HG03575 (cell line): ENCODE data around the gene SLX9.

ENCODE experiments used
- ATAC-seq: cut with Tn5 transposase; IDR thresholded peaks from one replicate; pipeline ENCODE4 v1.9.1; 2021; ENCODE audit not compliant: unreplicated experiment, insufficient number of reproducible peaks, low FRiP score; ENCODE audit errors: extremely low read depth

Gene SLX9

DNA sequence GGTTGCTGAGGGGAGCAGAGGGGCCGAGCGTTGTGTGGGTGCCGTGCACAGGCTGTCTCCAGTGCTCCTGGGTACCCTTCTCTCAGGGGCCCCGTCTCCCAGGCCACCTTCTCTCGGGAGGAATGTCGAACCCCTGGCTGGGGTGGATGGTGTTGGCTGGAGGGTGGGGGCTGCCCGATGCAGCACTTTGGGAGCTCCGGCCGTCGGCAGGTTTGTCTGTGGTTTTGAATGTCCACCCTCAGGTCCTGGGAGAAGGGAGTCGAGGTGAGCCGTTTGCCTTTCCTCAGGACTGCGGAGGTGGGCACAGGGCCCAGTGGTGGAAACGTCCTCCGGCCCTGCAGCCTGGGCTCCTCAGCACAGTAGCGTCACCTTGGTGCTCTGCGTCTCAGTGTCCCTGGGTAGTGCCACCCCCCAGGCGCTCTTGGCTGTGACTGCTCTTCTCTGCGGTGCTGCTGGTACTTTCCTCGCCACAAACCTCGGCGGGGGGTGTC, 14.5 kb downstream of the SLX9 start:
- ATAC-seq: no peak

DNA sequence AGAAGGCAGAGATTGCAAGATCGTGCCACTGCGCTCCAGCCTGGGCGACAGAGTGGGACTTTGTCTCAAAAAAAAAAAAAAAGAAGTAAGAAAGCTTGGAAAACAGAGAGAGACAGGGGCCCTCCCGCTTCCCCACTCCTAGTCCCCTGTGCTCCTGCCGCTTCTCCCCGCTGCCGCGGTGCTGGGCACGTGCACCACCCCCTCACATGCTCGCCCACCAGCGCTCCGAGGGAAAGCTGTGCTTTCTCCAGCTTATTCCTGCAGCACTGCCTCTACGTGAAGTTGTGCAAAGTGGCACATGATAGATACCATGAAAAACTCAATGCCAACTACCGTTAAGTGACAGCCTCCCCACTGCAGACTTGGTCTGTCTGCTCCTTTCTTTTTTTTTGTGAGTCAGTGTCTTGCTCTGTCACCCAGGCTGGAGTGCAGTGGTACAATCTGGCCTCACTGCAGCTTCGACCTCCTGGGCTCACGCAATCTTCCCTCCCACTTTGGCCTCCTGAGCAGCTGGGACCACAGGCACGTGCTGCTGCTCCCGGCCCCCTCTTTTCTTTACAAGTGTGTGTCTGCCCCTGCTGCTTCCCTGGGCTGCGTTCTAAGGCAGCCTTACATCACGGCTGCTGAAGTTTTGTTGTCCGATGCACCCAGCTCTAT, 15.4 kb downstream of the SLX9 start:
- ATAC-seq: no peak

DNA sequence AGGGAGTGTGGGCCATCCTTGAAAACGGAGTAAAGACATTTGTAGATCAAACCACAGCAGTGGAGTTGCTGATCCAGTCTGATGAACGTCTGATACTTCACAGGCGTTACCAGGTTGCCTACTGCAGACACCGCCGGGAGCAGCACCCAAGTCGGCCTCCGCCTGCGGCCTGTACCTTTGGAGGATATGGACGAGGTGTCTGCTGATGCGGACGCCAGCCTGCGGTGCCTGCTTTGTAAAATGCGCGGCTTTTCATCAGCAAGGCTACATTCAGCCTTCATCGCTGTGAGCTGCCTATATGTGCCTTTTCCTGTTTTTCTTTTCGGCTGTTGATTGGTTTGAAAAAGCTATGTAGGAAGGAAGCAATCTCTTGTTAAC, 16.0 kb downstream of the SLX9 start:
- no peak for ATAC-seq

DNA sequence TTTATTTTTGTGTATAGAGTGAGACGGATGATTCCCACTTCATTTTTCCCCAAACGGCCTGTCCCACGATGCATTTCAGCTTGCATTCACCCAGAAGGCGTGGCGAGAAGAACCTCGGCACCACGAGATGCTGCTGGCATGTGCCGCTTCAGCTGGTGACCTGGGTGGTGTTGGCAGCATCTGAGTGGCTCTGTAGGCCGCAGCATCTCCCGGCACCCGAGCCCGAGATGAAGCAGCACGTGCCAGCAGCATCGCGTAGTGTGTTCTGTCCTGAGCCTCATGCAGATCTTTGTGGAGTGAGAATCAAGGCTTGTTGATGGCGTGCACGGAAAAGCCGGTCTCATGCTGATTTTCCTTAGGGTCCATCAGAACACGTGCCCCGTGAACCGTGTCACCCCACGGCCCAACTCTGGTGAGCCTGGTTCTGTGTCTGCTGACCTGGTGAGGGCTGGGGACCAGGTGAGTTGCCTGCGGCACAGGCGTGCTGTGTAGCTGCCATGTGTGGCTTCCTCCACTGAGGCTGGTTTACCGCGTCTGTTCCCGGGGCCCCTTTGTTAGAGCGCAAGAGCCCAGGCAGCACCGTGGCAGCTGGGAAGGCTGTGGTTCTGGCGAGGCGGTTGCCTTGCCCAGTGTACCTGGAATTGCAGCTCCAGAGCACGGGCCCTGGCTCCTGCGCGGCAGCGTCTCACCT, 16.7 kb downstream of the SLX9 start:
- no peak for ATAC-seq

DNA sequence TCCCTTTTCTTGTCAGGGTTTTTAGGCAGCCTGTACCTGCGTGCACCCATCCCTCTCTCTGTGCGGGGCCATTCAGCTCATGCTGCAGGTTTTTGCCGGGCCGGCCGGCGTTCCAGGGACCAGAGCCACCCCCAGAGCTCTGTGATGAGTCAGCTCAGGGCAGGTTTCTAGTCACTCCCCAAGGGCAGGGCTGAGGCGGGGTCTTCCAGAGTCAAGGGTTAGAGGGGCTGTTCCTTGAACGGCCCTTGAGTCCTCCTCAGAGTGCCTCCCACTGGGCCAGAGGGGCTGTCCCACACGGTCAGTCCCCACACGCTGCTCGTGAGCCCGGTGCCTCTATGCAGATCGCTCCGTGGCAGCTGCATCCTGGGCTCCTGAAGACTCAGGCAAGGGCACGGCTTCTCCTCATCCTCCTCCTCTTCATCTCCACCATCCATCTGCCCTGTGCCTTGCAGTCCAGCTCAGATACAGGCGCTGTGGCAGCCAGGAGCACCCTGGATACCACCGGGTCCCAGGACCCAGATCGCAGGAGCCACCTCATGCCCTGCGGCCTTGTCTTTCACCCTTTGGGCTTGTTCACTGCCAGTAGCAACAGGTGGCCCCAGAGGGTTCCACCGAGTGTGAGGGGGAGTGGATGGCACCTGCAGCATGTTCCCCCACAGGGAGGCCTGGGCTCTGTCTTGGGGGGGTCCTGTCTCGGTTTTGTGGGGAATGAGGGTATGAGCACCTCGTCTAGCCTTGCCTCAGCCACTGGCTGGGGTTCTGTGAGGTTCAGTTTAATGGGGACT, 17.4 kb downstream of the SLX9 start:
- ATAC-seq: no peak

DNA sequence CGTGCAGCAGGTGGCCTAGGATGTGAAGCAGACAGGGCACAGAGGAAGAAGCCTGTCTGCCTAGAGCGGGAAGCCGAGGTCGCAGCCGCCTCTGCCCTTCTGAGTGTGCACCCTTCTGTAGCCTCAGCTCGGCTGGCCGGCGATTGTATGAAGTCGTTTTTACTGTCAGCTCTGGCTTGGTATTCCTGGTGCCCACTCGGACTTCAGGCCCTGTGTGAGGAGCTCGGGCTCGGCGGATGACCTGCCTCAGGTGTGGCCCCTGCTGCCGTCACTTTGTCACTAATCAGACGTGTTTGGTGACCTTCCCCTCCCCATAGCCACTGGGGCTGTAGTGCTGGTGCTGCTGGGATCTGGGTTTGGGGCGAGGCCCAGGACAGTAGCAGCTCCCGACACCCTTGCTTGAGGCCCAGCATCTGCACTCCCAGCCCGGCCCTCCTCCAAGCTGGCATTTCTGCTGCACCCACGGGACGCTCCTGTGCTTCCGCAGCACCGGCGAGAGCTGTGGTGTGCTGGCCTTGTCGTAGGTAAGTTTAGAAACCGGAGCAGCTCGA, 18.1 kb downstream of the SLX9 start:
- ATAC-seq: no peak

DNA sequence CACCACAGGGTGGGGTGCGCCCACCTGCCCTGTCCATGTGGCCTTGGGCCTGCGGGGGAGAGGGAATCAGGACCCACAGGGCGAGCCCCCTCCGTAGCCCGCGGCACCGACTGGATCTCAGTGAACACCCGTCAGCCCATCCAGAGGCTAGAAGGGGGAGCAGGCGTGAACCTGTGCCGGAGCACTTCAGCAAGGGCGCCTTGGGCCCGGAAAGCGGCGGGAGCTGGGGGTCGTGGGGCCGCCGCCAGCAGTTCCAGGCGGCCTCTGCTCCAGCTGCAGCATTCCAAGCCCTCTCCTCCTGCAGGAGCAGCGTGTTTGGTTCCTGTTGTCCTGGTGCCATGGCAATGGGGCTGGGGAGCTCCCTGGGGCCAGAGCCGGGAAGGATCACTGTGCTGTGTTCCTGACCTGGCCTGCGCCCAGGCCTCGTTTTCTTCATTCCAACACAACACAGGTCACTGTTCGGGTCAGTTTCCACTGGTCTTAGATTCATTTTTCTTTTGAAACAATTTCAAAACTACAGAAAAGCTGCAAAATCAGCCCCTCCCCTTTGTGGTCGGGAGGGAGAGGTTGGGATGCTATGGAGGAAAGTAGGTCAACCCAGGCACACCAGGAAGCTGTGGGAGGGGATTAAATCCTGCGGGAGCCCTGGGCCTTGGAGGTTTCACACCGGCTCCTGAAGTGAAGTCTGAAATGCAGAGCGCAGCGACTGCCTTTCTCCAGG, 18.8 kb downstream of the SLX9 start:
- ATAC-seq: no peak

DNA sequence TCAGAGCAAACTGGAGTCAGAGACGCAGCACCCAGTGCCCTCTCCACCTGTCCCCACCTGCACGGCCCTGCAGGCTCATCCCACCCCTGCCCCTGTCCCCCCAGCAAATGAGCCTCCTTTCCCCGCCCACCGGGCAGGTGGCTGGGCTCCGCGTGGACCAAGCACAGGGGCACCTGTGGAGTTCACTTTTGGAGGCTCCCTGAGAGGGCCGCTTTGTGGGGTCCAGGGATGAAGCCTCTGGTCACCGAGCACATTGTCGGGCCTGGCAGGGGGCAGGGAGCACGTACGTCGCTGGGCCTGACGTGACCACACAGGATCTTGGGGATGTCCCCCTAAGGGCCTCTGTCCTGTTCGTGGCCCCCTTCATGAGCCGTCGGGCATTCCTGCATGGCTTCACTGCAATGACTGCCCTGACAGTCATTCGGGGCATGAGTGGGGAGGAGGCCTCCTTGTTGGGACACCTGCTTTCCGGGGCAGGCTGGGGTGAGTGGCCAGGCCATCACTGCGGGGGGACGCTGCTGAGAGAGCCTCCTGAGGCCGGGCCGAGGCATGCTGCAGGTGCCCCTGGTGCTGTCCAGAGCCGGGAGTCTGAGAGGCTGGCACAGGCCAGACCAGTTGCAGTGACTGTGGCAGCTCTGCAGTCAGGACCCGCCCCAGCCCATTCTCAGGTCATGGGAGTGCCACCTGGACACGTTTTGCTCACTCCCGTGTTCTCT, 19.7 kb downstream of the SLX9 start:
- ATAC-seq: no peak

DNA sequence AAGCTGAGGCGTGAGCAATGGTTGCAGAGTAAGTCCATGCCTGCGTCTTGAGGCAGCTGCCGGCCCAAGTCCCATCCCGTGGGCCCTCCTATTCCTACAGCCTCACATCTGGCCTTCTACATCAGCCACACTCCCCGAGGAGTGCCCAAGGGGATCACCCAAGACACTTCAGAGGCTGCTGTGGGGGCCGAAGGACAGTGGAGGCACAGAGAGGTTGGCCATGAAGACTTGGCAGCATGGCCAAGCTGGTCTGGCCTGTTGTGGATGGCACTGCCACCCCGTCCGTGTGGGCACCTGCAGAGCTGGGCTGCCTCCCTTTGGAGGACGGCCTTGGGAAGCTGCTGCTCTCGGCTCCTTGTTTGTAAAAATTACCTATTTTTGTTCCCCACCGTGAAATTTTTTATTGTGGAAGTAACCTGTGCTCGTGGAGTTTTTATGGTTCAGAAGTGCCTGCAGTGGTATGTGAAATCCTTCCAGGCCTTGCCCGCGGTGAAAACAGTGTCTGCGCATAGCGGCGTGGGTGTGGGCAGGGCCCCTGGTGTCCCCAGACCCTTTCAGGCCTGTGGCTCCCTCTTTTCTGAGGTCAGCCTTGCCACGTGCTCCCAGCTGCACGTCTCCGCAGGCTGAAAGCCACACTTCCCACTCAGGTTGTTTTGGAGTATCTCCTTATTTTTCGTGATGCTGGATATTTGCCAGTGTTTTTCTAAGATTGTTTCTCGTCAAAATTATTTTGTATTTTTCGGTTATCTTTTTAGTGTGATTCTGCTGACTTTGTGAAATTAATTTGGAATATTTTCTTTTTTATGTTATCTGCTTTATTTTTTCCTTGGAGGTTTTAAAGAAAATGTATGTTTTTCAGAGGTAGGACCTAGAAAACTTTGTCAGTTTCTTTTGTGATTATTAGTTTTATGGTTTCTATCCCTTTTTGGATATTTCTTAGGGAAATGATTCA, 20.6 kb downstream of the SLX9 start:
- no peak for ATAC-seq

DNA sequence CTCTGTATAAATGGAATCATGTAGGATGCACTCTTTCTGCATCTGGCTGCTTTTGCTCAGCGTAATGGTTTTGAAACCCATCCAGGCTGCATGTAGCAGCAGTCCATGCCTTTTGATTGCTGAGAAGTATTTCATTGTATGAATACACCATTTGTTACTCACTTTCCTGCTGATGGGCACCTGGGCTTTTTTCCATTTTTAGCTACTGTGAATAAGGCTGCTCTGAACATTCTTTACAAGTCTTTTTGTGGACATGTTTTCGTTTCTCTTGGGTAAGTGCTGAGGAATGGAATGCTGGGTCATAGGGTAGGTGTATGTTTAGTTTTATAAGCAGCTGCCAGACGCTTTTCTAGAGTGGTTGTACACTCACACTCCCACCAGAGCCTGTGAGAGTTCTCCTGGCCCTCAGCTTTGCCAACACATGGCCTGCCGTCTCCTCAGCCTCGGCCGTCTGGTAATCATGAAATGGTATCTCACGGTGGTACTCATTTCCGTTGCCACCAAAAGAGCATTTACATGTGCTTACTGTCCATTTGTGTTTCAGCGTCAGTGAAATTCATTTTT, 22.7 kb downstream of the SLX9 start:
- no peak for ATAC-seq

DNA sequence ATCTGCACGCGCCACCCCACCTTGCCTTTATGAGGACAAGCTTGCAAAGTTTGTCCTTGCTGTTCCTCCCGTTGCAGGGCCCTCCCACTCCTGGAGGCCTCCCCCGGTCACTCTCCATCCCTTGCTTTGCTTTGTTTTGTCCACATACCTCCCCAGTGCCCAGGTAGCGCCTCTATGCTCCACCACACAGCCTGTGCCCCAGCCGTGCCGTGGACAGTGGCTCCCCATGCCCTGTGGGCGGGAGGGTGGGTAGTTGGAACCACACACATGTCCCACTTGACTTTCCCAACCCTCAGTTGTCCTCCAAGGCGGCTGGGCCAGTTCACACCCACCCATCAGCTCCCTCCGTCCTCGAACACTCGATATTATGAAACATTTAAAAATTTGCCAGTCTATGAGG, 24.6 kb downstream of the SLX9 start:
- ATAC-seq: no peak

DNA sequence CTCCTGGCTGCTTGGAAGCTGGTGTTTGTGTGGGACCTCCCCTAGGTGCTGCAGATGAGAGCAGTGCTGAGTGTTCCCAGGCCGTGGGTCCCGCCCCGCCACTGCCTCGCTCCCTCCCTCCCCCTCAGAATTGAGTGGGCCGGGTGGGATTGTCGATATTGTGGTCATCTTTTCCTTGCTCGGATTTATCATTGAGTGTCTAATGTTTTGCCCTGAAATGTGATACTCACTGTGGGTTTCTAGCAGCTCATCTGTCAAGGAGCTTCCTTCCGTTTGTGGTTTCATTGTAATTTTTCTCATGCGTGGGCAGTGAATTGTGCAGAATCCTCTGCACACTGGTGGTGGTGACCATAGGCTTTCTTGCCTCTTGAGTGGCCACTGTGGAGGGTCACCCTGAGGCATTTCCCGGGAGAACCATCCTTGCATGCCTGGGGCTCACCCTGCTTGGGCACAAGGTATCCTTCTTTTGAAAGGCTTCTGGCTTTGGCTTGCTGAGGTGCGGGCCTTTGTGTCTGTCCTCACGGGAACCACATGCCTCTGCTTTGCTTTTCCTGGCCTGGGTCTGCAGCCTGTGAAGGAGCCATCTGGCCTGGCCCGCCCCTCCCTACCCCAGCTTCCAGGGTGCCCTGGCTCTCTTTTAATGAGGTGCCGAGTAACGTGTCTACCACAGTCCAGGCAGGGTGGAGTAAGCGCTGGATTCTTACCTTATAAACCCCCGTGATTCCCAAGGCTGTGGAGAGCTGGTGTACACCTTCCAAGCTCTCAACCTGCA, 25.6 kb downstream of the SLX9 start:
- no peak for ATAC-seq

DNA sequence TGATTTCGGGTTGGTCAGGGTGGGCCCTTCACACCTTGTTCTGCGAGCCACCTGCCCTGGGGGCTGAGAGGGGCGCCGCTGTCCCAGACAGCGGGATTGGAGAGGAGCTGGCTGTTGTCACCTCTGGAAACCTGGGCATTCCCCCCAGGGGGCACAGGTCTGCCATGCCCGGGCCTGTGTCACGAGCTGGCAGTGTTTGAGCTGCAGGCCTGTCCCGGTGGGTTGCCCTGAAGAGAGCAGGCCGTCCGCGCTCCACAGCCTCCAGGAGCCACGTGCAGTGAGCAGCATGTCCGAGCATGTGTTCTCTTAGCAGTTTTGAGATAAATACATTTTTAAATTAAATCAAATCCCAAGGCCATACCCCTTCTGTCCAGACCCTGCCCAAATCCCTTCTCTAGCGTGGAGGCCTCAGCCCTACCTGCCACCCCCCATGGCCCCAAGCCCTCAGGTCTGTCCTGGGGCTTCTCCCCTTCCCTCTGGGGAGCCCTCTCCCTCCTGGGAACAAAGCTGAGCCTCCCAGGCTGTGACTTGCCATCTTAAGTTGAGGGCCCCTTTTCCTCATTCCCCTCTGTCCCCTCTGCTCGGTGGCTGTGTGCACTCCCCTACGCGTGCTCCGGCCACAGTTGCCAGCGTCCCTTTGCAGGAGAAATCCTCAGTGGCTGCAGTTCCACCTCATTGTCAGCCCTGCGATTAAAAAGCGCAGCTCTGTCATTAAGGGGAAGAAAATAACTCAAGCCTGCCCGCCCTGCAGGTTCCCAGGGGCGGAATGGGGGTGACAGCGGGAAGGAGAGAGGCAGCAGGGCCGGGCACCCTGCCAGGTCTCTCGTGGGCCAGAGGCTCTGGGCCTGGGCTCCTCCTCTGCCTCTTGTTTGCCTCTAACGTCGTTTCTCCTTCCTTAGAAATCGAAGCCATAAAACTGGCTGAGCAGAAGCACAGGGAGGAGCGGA, 26.6 kb downstream of the SLX9 start:
- ATAC-seq: no peak

DNA sequence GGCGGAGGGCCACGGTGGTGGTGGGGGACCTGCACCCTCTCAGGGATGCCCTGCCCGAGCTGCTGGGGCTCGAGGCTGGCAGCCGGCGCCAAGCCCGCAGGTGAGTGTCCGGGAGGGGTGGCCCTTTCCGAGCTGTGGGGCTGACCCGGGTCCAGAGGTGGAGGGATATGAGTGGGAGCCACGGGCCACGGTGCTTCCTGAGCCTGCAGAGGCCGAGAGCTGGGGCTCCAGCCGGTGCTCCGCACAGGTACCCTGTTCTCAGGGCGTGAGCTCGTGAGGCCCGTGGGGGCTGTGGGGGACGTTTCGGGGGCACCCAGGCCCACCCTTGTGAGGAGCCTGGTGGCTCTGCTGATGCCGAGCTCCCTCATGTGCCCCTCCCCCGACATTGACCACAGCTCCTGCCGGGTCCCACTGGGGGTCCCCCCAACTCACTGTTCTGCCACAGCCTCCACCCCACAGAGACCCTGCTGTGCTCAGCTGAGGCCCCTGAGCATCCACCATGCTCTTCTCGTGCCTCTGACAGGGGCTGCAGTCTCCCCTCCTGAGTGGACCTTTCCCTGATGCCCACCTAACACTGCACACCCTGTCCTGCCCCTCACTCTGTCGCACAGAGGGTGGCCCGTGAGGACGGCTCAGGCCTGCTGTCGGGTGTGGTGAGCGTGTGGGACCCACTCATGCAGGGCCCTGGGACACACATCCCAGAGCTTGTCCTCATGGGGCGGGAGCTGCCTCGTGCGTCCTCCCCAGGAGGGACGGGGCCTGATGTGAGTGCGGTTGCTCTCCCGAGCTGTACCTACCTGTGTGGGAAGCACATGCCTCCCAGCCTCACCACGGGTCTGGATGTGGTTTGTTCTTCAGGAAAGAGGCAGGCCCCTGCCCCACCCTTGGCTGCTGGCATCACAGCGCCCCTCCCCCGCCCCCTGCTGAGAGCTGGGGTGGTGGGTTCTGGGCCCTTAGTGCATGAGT, 27.5 kb downstream of the SLX9 start:
- no peak for ATAC-seq
